RPMI8226 (cell line): ENCODE results near the gene INPP5A.
"Not testable (repeated sequence)": the region's sequence is repeated elsewhere in the genome, so short reads cannot be mapped to it uniquely, and the experiment has no call there.

Experiments used
- DNase-seq: peaks from one replicate; pipeline ENCODE4 v3.0.0-alpha.2; 2015

INPP5A gene

DNA sequence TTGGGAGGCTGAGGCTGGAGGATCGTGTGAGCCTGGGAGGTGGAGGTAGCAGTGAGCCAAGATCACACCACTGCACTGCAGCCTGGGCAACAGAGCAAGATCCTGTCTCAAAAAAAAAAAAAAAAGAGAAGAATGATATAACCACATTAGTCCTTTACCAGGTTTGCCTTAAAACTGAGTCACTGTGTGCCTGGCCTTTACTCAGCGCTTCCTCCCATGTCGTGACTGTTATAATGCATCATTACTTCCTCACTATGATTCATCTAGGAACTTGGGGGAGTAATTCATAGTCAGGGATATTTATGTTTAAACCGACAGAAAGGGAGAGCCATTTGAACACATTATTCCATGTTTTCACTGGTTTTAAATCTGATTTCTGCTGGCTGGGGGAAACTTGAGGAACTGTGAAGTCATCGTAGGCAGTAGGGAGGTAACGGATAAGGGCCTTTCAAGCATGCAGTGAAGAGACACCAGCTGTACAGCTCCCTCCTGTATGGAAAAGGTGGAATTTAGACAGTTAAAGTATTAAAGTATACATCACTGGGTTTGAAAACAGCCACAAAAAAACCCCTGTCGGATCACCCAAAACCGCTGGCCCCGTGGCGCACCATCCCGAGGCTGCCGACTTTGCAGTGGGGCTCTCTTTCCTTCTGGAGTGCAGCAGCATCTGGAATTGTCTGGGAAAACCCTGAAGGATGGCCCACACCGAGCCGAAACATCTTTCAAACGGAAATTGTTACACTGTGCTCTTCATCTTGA, 128.5 kb downstream of the INPP5A start:
- DNase-seq, result no peak

DNA sequence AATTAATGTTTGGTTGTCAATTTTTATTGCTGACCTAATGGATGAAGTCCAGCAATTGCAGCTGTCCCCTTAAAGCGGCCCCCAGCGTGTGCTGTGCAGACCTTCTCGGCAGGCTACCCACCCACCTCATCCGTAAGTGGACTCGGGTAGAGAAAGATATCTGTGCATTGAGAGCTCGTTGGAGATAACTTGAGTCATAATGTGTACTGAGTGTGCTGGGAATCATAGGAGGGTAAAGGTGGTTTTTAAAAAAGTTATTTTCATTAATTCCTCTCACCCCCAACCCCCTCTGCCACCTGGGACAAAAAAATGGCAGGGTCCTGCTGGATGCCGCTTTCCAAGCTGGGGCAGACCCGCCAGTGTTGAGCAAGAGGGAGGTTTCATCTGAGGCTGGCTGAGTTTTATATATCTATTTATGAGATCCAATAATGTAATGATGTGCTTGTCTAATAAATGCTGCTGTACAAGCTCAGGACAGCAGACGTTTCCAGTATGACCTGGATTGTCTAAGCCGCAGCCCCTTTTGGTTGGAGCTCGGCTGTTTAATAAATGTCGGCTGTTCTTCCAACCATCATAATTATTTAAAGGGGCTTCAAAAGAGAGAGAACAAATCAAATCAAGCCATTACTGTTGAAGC, 129.2 kb downstream of the INPP5A start:
- DNase-seq, result no peak

DNA sequence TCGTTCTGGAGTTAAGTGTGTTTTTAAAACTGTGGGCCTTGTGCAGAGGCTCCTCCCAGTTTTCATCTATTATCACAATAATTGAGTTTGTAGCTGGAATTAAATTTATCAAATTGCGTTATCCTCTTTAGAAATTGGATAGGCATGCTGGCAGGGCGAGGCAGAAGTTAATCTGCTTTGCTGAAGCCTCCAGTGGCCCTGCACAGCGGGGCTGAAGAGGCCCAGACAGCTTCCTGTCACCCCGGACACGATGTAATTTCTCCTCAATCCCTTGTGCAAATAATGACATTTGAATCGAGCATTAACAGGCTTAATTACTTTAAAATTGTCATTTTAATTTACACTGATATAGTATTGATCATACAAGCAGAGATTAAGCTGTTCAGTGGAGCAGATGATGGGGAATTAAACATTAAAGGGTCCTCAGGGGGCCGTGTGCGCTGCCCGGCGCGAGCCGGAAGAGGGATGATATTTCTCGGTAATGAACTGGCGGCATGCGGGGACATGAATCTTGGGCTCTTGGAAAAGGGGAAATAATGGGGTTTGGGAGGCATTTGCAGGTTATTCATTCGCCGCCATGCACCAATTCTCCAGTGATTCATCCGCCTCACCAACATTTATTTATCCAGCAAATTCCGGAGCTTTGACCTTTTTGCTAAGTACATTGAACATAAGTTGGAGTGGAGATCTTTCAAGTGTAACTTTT, 129.9 kb downstream of the INPP5A start:
- DNase-seq, result no peak

DNA sequence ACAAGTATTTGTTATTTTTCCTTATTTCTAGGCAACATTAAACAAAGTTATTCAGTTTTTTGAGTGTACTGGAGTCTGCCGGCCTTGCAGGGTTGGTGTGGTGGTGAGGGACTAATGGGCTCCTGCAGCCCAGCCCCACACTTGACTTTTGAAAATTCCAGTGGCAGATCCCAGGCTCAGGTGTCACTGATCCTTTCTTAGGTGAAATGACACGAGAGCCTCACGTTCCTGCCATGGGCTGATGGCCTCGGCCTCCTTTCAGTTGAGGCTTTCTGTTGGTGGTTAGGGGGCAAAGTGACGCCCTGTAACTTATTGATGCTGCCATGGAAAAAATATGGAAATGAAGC, 130.4 kb downstream of the INPP5A start:
- DNase-seq, result no peak

DNA sequence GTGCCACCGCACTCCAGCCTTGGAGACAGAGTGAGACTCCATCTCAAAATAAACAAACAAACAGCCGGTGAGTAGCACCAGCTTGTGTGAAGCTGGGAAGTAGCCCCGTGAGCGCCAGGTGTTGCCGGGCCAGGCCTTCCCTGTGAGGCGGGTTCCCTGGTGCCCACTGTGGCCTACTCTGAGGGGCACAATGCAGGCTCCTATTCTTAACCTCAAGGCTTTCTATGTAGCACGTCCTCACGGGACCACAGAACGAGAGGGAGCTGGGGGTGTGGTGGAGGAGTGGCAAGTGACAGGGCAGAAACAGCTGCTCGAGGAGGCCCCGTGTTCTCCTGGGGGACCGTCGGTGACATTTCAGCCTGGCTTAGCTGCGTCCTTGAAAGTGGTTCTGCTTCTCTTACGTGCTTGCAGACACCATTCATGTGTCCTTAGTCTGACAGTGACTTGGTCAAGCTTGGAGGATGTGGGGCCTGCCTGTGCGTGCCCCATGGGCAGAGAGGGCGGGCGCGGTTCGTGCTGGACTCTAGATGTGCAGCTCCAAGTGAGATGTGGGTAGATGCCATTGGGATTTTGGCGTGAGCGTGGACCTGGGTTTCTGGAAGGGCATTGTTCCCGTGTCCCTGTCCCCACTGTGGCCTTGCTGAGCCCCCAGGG, 131.7 kb downstream of the INPP5A start:
- DNase-seq, result no peak

DNA sequence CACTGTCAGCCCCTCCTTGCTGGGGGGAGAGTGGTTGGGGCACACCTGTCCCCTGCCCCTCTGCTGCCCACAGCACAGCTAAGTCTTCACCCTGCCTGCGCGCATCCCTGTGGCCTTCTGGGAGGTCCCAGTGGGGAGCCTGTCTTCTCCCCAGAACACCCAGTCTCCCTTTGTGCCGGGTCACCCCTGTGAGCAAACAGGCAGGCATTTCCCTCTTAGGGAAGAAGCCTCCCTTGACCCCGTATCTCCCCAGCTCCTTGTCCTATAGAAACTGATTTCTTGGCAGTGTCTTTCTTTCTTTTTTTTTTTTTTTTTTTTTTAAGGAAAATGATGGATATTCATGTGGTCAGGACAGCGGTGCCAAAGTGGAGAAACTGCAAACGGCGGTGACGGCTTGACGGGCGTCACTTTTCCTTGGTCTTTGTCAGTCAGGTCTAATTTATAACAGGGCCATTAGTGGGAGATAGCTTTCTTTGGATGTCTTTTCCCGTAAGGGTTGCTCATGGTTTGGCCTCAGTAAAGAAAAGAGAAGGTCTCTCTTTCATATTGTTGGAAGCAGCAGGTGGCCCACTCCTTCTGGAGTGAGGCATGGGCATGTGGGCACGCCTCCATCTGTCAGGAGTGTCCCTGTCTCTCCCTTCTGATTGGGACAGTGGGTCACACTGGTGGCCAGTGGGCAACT, 133.1 kb downstream of the INPP5A start:
- DNase-seq, result no peak

DNA sequence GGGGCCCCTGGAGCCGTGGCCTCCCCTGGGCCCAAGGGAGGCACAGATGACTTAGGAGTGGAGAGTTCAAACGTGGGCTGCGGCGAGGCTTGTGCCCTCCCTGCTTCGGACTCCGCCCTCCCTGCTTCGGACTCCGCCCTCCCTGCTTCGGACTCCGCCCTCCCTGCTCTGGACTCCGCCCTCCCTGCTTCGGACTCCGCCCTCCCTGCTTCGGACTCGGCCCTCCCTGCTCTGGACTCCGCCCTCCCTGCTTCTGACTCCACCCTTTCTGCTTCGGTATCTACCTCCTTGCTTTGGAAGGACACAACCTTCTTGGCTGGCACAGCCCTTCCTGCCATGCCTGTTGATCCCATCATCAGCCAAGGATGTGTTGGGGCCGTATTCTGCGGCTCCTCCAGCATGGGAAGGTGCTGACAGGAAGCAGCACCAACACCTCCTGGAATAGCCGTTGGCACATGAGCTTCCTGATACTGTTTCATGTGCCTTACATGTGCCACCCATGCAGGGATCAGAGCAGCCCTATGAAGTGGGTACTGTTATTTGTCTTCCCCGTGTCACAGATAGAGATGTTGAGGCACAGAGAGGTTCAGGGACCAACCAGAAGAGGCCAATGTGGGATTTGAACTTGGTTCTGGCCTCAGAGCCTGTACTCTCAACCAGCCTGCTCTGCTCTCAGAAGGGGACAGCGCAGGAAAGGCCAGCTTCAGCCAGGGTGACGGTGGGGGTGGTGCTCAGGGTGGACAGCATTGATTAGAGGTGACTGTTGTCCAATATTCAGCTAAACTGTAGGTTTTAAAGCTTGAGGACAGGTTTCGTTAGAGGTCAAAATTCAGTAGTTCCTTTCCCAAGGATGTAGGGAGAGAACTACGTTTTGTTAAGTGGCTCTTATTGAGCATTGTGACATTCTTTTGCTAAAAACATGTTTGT, 133.9 kb downstream of the INPP5A start:
- no peak for DNase-seq

DNA sequence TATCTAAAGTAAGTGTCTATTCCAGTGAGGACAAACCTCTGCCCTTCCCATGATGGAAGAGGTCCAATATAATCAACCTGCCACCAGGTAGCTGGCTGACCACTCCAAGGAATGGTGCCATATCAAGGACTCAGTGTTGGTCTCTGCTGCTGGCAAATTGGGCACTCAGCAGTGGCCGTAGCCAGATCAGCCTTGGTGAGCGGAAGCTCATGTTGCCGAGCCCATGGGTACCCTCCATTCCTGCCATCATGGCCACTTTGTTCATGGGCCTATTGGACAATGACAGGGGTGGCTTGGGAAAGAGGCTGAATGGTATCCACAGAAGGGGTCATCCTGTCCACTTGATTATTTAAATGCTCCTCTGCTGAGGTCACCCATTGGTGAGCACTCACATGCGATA, 136.2 kb downstream of the INPP5A start:
- DNase-seq, result not testable (repeated sequence)

DNA sequence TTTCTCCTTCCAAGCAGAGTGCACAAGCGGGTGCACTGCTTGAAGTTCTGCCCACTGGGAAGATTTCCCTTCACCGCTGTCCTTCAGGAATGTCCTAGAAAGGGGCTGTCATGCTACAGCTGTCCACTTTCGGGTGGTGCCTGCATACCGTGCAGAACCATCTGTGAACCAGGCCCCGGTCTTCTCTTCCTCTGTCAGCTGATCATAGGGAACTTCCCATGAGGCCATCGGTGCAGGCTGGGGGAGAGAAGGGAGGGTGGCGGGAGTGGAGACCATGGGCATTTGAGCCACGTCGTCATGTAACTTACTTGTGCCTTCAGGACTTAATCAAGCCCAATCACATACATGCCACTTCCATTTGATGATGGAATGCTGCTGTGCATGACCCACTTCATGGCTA, 136.7 kb downstream of the INPP5A start:
- no peak for DNase-seq

DNA sequence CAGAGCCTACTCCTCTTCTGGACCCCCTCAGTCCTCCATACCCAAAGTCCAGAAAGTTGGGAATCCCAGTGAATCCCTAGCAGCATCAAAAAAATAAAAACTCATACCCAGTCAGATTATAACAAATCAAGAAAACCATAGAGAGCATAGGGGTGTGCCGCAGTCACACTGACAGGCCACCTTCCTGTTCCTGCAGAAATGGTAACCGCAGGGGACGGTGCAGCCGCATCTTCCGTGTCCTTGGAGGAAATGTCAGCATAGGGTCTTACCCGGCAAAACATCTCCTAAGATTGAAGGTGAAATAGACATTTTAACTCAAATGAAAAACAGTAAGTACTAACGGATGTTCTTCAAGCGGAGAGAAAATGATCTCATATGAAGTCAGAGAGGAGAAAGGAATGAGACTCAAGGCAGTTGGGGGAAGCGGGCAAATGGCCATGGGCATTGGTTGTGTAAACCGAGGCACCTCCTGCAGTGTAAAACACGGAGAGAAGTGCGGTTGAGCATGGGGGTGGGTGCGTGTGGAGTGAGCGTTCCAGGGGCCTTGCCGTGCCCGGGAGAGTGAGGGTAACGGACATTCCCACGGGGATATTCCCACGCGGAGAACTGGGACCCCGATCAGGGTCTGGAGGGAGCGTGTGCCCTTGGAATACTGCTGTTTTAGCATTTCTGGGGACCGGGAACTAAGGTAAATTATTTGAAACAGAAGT, 137.6 kb downstream of the INPP5A start:
- DNase-seq, result no peak

DNA sequence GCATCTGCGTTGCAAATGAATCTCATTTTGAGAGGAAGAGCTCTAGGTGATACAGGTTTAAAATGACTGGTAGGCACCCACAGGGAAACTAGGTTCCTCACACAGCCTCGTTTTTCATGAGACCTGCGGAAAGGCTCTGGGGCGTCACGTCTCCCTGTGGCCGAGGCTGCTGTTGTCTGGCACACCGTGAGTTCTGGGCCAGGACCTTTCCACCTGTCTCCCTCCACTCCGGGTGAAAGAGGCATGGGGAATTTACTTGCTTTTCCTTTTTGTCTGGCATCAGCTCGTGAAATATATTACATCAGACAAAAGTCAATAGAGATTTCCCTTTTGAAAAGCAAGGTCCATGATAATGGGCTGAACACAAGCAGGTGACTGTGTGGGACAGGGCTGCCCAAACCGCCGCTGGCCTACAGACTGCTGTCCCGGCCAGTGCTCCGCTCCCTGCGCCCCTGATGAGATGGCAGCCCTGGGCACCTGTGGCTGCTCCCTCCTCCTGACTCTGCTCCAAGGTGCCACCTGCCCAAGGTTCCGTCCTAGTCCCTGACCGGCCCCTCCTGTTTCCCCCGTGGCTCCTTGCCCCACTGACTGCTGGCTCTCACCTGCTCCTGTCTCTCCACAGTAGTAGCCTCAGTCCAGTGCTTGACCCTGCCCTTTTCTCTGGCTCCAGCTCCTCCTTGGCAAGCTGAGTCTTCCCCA, 138.8 kb downstream of the INPP5A start:
- no peak for DNase-seq

DNA sequence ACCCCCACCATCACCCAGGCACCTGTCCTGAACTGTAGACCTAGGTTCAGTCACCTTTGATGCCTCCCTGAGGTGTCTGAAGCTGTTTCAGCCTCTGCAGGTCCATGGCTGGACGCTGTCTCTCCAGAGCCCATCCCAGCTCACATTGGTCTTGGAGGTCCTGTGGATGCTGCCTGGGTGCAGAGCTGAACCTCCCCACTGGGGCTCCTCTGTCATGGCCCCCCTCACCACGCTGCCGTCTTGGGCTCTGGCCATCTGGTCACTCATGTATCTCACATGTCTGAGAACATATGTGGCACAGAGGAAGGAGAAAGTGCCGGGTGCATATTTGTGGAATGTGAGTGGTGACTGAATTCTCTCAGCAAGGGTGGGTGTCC, 139.5 kb downstream of the INPP5A start:
- no peak for DNase-seq

DNA sequence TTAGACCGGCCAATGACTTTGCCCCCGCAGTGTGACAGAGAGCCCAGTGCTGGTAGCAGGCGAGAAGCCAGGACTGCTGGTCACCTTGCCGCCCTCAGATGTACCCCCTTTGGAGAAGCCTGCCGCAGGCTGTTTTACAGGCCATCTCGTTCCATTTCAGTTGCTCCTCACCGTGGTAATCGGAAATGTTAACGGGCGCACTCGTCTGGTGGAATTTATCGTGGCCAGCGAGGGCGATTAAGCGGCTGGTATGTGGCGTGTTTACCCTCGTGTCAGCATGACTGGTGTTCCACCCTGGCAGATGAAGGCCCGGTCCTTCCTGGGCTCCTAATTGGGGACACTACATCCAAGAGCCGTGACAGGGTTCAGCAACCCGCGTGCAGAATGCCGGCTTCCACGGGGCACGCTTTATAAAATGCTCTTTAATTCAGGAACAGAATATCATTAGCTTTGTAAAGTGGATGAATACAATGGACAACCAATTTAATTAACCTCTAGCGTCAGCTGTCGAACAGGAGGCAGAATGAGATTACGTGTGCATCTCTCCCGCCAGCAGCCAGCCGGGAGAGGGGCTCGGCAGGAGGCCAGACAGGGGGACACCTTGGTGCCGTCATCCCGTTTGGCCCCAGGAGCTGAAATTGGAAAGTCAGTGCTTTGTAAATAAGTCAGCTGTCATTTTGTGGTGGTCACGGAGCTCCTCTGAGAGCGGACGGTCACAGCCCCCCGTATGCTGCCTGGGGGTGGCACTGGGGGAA, 140.1 kb downstream of the INPP5A start:
- no peak for DNase-seq

DNA sequence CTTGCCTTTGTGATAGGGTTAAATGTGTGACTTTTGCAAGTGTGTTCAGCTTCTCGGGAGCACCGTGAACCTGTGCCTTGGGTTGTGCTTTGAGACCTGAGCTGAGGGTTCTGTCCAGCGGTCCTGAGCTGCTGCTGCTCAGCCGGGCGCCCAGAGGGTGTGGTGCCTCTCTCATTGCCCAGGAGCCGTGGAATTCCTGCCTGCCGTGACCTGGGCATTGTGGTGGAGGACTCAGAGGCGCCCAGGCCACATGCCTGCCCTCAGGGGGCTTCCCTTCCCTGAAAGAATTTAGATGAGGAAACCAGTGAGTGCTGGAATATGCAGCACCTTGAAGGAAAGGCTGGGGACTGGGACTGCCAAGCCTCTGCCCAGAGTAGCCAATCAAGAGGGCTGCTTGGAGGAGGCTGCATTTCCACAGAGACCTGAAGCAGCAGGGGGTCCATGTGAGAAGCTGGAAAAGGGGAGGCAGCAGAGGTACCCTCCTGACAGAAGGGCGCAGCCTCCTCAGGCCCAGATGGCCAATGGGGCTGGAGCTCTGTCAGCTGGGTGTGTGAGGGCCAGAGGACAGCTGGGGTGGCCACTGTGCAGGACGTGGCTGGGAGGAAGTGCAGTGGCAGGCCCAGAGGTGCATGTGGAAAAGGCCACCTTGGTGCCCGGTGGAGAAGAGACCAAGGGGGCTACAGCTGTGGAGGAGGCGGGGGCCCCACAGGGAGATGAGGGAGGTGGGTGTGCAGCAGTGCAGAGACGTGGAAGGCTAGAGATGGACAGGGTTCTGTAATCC, 141.0 kb downstream of the INPP5A start:
- DNase-seq, result no peak

DNA sequence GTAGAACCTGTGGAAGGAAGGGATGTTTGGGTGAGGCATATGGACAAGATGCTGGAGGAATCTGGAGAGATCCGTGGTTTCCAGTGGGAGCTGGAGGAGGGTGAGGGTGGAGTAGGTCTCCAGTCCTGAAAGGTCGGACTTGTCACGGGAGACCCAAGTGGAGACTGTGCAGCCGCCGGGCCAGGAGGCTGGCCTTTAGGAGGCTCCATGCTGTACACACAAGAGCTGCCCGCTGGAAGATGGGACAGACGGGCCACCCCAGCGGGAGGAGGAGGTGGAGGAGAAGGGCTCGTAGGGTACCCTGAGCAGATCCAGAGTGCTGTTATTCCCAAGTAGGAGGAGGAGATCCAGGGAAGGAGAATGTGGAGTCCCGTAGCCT, 141.6 kb downstream of the INPP5A start:
- no peak for DNase-seq

DNA sequence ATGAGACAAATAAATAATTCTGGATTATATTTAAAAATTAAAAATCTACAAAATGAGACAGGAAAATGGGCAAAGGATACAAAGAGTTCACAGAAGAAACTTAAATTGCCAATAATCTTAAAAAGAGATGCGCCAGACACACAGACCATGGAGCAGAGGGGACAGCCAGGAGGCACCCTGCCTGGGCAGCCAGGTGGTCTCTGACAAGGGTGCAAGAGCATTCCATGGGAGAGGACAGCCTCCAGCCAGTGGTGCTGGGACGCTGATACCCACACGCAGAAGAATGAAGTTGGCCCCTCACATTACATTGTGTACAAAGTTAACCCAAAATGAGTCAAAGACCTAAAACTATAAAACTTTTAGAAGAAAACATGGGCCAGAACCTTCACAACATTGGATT, 142.1 kb downstream of the INPP5A start:
- DNase-seq, result no peak

DNA sequence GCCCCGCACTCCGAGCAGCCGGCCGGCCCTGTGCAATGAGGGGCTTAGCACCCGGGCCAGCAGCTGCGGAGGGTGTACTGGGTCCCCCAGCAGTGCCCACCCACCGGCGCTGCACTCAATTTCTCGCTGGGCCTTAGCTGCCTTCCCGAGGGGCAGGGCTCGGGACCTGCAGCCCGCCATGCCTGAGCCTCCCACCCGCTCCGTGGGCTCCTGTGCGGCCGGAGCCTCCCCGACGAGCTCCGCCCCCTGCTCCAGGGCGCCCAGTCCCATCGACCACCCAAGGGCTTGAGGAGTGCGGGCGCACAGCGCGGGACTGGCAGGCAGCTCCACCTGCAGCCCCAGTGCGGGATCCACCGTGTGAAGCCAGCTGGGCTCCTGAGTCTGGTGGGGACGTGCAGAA, 143.2 kb downstream of the INPP5A start:
- DNase-seq, result not testable (repeated sequence)

DNA sequence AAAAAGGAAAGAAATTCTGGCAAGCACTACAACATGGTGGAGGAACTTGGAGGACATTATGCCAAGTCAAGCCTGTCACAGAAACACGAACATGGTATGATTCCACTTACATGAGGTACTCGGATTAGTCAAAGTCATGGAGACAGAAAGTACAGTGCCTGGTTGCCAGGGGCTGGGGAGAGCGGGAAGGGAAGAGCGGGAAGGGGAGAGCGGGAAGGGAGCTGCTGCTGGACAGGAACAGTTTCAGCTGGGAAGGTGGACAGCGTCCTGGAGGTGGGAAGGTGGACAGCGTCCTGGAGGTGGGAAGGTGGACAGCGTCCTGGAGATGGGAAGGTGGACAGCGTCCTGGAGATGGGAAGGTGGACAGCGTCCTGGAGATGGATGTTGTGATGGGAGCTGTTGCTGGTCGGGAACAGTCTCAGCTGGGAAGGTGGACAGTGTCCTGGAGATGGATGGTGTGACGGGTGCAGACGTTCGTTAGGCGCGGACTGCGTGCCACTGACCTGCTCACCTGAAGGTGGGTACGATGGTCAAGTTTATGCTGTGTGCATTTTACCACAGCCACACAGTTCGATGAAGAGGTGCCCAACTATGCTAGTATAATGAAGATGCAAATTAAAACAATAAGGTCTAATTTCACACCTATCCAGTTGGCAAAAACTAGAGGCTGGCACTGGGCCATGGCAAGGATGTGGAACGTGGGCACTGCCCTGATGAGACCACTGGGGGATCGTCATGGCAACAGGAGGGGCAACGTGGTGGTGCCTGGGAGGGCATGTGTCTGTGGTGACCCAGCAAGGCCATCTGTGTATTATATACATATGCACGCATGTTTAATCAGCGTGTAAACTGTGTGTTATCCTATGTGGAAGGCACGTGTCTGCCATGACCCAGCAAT, 144.5 kb downstream of the INPP5A start:
- no peak for DNase-seq
